A549 (cell line): Measurements from ENCODE around the gene MYH6. TPM values are rescaled to one million over a fixed set of nuclear protein-coding genes. Genes with fewer than 3 reads are reported as not detected.

Source experiments
- ATAC-seq, 2 experiments: fragments of 200-7000 bp in 1 of 2; fragments of >200 bp in 1 of 2; cut with Nextera tagmentation in 1 of 2; cut with Tn5 transposase in 1 of 2; 3 replicates each; pipeline versions ENCODE4 v1.8.0 to v1.9.1; 2018 to 2020; ENCODE audit warnings: mild to moderate bottlenecking in 1 of 2, moderate library complexity in 1 of 2
- CTCF ChIA-PET: fragments of 300-600 bp; sonication (Branson Sonifier 250); formaldehyde crosslinking; extraction: SDS; loops from one replicate; lab custom pipeline; 2021; ENCODE audit warnings: antibody characterized with exemption, inconsistent platforms; lab: Yijun Ruan, JAX
- POLR2A ChIA-PET: fragments of 350-600 bp; formaldehyde crosslinking; extraction: SDS; loops from one replicate; lab custom pipeline; 2021; ENCODE audit warnings: antibody characterized with exemption, inconsistent platforms; lab: Yijun Ruan, JAX
- DNase-seq, 2 experiments: peaks; one replicate each; pipeline versions ENCODE4 v3.0.0 to v3.0.0-alpha.2; 2011 to 2016; ENCODE audit warnings: low read depth in 1 of 2, low spot score in 1 of 2
- FAIRE-seq: peaks from 2 replicates; lab custom pipeline; 2011; peaks lifted over from hg19 to GRCh38; lab: Jason Lieb, UNC
- H3K27ac ChIP-seq, 2 experiments: fragments of >200 bp; sonication (Bioruptor Twin); formaldehyde crosslinking; 3 replicates each; pipeline ENCODE4 v1.5.1; 2016 to 2017
- H3K4me1 ChIP-seq: fragments of >200 bp; sonication (Bioruptor Twin); formaldehyde crosslinking; 3 replicates; pipeline ENCODE4 v1.6.1; 2016
- H3K4me2 ChIP-seq: fragments of >200 bp; sonication (Bioruptor Twin); formaldehyde crosslinking; 3 replicates; pipeline ENCODE4 v1.6.1; 2016
- H3K4me3 ChIP-seq: fragments of >200 bp; sonication (Bioruptor Twin); formaldehyde crosslinking; 3 replicates; pipeline ENCODE4 v1.5.1; 2016
- H3K9me3 ChIP-seq: fragments of >200 bp; sonication (Bioruptor Twin); formaldehyde crosslinking; 3 replicates; pipeline ENCODE4 v1.6.1; 2016
- CEBPB ChIP-seq, 2 experiments: fragments of >200 bp in 1 of 2; sonication (Bioruptor Twin) in 1 of 2; formaldehyde crosslinking in 1 of 2; IDR thresholded peaks; 2 replicates each; pipeline ENCODE4 v1.6.1; 2012 to 2016
- CHD2 ChIP-seq: fragments of 150-350 bp; IDR thresholded peaks from 2 replicates; pipeline ENCODE4 v1.6.1; 2014; ENCODE audit warnings: low read length; ENCODE audit not compliant: partially characterized antibody
- EHF ChIP-seq: fragments of 250-450 bp; sonication (Bioruptor Pico); IDR thresholded peaks from 2 replicates; pipeline ENCODE4 v1.5.0; 2020; ENCODE audit warnings: mild to moderate bottlenecking
- FOSB ChIP-seq: fragments of 250-450 bp; sonication (Bioruptor Pico); IDR thresholded peaks from 2 replicates; pipeline ENCODE4 v1.5.0; 2020; ENCODE audit warnings: mild to moderate bottlenecking, moderate library complexity
- GATA3 ChIP-seq: IDR thresholded peaks from 2 replicates; pipeline ENCODE4 v1.6.1; 2012; ENCODE audit warnings: borderline replicate concordance
- HDAC2 ChIP-seq: fragments of 200-600 bp; sonication (generic); IDR thresholded peaks from 2 replicates; pipeline ENCODE4 v1.6.1; 2016
- HEYL ChIP-seq: fragments of 250-450 bp; sonication (Bioruptor Pico); IDR thresholded peaks from 2 replicates; pipeline ENCODE4 v1.8.0; 2021; ENCODE audit warnings: mild to moderate bottlenecking, moderate library complexity
- NFE2L2 ChIP-seq: fragments of 150-350 bp; conservative IDR thresholded peaks from 2 replicates; pipeline ENCODE4 v1.6.1; 2014; ENCODE audit warnings: low read length
- NPAS2 ChIP-seq: fragments of 250-450 bp; sonication (Bioruptor Pico); IDR thresholded peaks from 2 replicates; pipeline ENCODE4 v1.8.0; 2022; ENCODE audit warnings: mild to moderate bottlenecking, moderate library complexity, borderline replicate concordance
- PHF8 ChIP-seq: fragments of 200-600 bp; sonication (generic); IDR thresholded peaks from 2 replicates; pipeline ENCODE4 v1.6.1; 2016; ENCODE audit warnings: low read depth, mild to moderate bottlenecking, antibody characterized with exemption, moderate library complexity, borderline replicate concordance
- RFX5 ChIP-seq: fragments of 450-650 bp; IDR thresholded peaks from 2 replicates; pipeline ENCODE4 v1.7.1; 2014; ENCODE audit warnings: antibody characterized with exemption, mild to moderate bottlenecking, moderate library complexity
- SREBF2 ChIP-seq: fragments of 450-650 bp; IDR thresholded peaks from 2 replicates; pipeline ENCODE4 v1.6.1; 2014; ENCODE audit warnings: mild to moderate bottlenecking, moderate library complexity
- ZC3H11A ChIP-seq: fragments of 450-650 bp; IDR thresholded peaks from 2 replicates; pipeline ENCODE4 v1.6.1; 2014; ENCODE audit warnings: antibody characterized with exemption, mild to moderate bottlenecking
- ZFP36 ChIP-seq: fragments of 450-650 bp; IDR thresholded peaks from 2 replicates; pipeline ENCODE4 v1.6.1; 2014; ENCODE audit warnings: borderline replicate concordance; ENCODE audit not compliant: partially characterized antibody
- ZNF302 ChIP-seq: fragments of 250-450 bp; sonication (Bioruptor Pico); IDR thresholded peaks from 2 replicates; pipeline ENCODE4 v1.9.0; 2021; ENCODE audit warnings: inconsistent platforms, mild to moderate bottlenecking, moderate library complexity
- WGBS: methylation state at CpG from one replicate; pipeline ENCODE4 v1.1.6; 2017; ENCODE audit errors: missing lambda C conversion rate; 5-methylcytosine and 5-hydroxymethylcytosine counted together
- polyA plus RNA-seq, 4 experiments: library from polyadenylated mRNA; depleted of rRNA in 3 of 4; stranded (reverse); fragments of >200 nt; fragmentation: RNase III in 1 of 4; extraction: RNeasy Plus Mini Kit Qiagen cat#74134 plus additional on column Dnase treatment in 1 of 4; gene quantifications; 2 replicates in 3 of 4; 3 replicates in 1 of 4; pipeline ENCODE4 v1.2.3, GENCODE V29; 2011 to 2017
- TF ChIP-seq, protein P1 (sequence below): fragments of 200-600 bp; sonication (generic); IDR thresholded peaks from 2 replicates; pipeline ENCODE4 v1.6.1; 2016; ENCODE audit warnings: antibody characterized with exemption, mild to moderate bottlenecking, moderate library complexity
- TF ChIP-seq, protein P2 (sequence below): fragments of >200 bp; sonication (Bioruptor Twin); formaldehyde crosslinking; IDR thresholded peaks from 3 replicates; pipeline ENCODE4 v1.5.1; 2016
- TF ChIP-seq, protein P3 (sequence below): IDR thresholded peaks from 2 replicates; pipeline ENCODE4 v1.6.1; 2012
- TF ChIP-seq, protein P4 (sequence below): IDR thresholded peaks from 2 replicates; pipeline ENCODE4 v1.6.1; 2012; ENCODE audit warnings: low read depth, borderline replicate concordance
- TF ChIP-seq, protein P5 (sequence below): fragments of 250-450 bp; sonication (Bioruptor Pico); IDR thresholded peaks from 2 replicates; pipeline ENCODE4 v1.5.0; 2021; ENCODE audit warnings: mild to moderate bottlenecking, moderate library complexity, borderline replicate concordance
- TF ChIP-seq, protein P6 (sequence below): IDR thresholded peaks from 2 replicates; pipeline ENCODE4 v1.6.1; 2012

Gene MYH6
- polyA plus RNA-seq, 2 of the 4 experiments (the other 2 are of a cell fraction): not detected

- FAIRE-seq: no peak
- WGBS: 54% methylated on average over 6 of the region's 6 CpGs
- ChIA-PET CTCF (interaction anchor here (12.5 kb wide), 1 partner anchor 19 kb away, joined by 106 read pairs; the partner anchor contains the start of gene CMTM5), POLR2A (no interaction called here)
- no peak for DNase-seq
- TF ChIP-seq, protein P1, sequence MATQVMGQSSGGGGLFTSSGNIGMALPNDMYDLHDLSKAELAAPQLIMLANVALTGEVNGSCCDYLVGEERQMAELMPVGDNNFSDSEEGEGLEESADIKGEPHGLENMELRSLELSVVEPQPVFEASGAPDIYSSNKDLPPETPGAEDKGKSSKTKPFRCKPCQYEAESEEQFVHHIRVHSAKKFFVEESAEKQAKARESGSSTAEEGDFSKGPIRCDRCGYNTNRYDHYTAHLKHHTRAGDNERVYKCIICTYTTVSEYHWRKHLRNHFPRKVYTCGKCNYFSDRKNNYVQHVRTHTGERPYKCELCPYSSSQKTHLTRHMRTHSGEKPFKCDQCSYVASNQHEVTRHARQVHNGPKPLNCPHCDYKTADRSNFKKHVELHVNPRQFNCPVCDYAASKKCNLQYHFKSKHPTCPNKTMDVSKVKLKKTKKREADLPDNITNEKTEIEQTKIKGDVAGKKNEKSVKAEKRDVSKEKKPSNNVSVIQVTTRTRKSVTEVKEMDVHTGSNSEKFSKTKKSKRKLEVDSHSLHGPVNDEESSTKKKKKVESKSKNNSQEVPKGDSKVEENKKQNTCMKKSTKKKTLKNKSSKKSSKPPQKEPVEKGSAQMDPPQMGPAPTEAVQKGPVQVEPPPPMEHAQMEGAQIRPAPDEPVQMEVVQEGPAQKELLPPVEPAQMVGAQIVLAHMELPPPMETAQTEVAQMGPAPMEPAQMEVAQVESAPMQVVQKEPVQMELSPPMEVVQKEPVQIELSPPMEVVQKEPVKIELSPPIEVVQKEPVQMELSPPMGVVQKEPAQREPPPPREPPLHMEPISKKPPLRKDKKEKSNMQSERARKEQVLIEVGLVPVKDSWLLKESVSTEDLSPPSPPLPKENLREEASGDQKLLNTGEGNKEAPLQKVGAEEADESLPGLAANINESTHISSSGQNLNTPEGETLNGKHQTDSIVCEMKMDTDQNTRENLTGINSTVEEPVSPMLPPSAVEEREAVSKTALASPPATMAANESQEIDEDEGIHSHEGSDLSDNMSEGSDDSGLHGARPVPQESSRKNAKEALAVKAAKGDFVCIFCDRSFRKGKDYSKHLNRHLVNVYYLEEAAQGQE: no peak
- TF ChIP-seq, protein P2, sequence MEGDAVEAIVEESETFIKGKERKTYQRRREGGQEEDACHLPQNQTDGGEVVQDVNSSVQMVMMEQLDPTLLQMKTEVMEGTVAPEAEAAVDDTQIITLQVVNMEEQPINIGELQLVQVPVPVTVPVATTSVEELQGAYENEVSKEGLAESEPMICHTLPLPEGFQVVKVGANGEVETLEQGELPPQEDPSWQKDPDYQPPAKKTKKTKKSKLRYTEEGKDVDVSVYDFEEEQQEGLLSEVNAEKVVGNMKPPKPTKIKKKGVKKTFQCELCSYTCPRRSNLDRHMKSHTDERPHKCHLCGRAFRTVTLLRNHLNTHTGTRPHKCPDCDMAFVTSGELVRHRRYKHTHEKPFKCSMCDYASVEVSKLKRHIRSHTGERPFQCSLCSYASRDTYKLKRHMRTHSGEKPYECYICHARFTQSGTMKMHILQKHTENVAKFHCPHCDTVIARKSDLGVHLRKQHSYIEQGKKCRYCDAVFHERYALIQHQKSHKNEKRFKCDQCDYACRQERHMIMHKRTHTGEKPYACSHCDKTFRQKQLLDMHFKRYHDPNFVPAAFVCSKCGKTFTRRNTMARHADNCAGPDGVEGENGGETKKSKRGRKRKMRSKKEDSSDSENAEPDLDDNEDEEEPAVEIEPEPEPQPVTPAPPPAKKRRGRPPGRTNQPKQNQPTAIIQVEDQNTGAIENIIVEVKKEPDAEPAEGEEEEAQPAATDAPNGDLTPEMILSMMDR: no peak
- TF ChIP-seq SREBF2 (no peak), RFX5 (no peak), CHD2 (no peak)
- ATAC-seq: no peak
- Histone ChIP-seq H3K4me3 (no peak overlapping the region), H3K27ac (no peak overlapping the region), H3K4me1 (no peaks in the 10 kb centered on the region), H3K9me3 (no peaks in the 10 kb centered on the region), H3K4me2 (no peak overlapping the region)
Observed at GRCh38 chr14:23399591-23399990, 8.5 kb downstream of the MYH6 start.

DNA sequence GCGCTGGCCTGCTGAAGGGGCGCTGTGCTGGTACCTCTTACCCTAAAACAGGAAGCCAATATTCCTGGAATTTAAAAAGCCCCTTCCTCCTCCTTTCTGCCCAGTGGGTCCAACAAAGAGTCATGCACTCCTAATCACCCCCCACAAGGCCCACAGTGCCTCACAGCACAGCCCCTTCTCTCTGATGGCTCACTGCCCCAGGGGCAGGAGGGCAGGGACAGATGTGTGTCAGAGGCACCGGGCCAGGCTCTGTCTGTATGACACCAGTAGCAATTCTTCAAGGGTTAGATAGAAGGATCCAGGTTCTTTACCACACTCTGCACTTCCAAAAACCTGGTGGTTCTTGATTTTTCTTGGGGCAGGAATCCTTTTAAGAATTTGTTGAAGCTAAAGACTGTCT is 8.9 kb downstream of the MYH6 start:
- TF ChIP-seq NFE2L2 (no peak), CEBPB (IDR thresholded peaks at IDR 0.05) (no peak), PHF8 (no peak), RFX5 (no peak), ZNF302 (CRISPR knock-in tag) (no peak), ZC3H11A (no peak), NPAS2 (CRISPR knock-in tag) (no peak), ZFP36 (no peak), GATA3 (no peak), HDAC2 (no peak), EHF (CRISPR knock-in tag) (no peak), HEYL (CRISPR knock-in tag) (no peak), FOSB (no peak)
- TF ChIP-seq, protein P3, sequence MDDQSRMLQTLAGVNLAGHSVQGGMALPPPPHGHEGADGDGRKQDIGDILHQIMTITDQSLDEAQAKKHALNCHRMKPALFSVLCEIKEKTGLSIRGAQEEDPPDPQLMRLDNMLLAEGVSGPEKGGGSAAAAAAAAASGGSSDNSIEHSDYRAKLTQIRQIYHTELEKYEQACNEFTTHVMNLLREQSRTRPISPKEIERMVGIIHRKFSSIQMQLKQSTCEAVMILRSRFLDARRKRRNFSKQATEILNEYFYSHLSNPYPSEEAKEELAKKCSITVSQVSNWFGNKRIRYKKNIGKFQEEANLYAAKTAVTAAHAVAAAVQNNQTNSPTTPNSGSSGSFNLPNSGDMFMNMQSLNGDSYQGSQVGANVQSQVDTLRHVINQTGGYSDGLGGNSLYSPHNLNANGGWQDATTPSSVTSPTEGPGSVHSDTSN: no peak
- TF ChIP-seq, protein P4, sequence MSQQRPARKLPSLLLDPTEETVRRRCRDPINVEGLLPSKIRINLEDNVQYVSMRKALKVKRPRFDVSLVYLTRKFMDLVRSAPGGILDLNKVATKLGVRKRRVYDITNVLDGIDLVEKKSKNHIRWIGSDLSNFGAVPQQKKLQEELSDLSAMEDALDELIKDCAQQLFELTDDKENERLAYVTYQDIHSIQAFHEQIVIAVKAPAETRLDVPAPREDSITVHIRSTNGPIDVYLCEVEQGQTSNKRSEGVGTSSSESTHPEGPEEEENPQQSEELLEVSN: no peak
- TF ChIP-seq, protein P5, sequence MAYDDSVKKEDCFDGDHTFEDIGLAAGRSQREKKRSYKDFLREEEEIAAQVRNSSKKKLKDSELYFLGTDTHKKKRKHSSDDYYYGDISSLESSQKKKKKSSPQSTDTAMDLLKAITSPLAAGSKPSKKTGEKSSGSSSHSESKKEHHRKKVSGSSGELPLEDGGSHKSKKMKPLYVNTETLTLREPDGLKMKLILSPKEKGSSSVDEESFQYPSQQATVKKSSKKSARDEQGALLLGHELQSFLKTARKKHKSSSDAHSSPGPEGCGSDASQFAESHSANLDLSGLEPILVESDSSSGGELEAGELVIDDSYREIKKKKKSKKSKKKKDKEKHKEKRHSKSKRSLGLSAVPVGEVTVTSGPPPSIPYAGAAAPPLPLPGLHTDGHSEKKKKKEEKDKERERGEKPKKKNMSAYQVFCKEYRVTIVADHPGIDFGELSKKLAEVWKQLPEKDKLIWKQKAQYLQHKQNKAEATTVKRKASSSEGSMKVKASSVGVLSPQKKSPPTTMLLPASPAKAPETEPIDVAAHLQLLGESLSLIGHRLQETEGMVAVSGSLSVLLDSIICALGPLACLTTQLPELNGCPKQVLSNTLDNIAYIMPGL (CRISPR knock-in tag): no peak
- TF ChIP-seq, protein P6, sequence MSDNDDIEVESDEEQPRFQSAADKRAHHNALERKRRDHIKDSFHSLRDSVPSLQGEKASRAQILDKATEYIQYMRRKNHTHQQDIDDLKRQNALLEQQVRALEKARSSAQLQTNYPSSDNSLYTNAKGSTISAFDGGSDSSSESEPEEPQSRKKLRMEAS: no peak
- H3K4me2 ChIP-seq: no peak overlapping the region
- no peak overlapping the region for H3K4me3 ChIP-seq
- no peaks in the 10 kb centered on the region for H3K4me1 ChIP-seq
- FAIRE-seq (no peak), ATAC-seq (no peak), DNase-seq (no peak)
- H3K27ac ChIP-seq: no peak overlapping the region
- 80% methylated on average over 3 of the region's 3 CpGs for WGBS
- CTCF ChIA-PET: interaction anchor here (12.5 kb wide), 1 partner anchor 19 kb away, joined by 106 read pairs; the partner anchor contains the start of gene CMTM5
- POLR2A ChIA-PET: no interaction called here
- no peaks in the 10 kb centered on the region for H3K9me3 ChIP-seq
